ENCODE results near the gene XIRP2. TPM values are rescaled to one million over a fixed set of nuclear protein-coding genes. Genes with fewer than 3 reads are reported as not detected.
"Not testable (repeated sequence)": the region's sequence is repeated elsewhere in the genome, so short reads cannot be mapped to it uniquely, and the experiment has no call there.

The XIRP2 gene
- total RNA-seq, 2 donors from 2014 or later: 0.06 to 3.1 TPM

- WGBS: 59% methylated on average over 3 of the region's 3 CpGs
- Histone ChIP-seq H3K36me3 (no peaks in the 10 kb centered on the region), H3K4me1 (replicated peaks) (no peaks in the 10 kb centered on the region), H3K27me3 (replicated peaks; ENCODE audit: insufficient read depth) (no peaks in the 10 kb centered on the region), H3K27ac (no peak overlapping the region), H3K9me3 (no peaks in the 10 kb centered on the region), H3K4me3 (no peak overlapping the region)
- no peak for DNase-seq (ENCODE audit: low spot score)
- intact Hi-C loops (cut with DNase I): no loop called here
- TF ChIP-seq POLR2A (IDR thresholded peaks at IDR 0.05): no peak
- TF ChIP-seq, protein P1, sequence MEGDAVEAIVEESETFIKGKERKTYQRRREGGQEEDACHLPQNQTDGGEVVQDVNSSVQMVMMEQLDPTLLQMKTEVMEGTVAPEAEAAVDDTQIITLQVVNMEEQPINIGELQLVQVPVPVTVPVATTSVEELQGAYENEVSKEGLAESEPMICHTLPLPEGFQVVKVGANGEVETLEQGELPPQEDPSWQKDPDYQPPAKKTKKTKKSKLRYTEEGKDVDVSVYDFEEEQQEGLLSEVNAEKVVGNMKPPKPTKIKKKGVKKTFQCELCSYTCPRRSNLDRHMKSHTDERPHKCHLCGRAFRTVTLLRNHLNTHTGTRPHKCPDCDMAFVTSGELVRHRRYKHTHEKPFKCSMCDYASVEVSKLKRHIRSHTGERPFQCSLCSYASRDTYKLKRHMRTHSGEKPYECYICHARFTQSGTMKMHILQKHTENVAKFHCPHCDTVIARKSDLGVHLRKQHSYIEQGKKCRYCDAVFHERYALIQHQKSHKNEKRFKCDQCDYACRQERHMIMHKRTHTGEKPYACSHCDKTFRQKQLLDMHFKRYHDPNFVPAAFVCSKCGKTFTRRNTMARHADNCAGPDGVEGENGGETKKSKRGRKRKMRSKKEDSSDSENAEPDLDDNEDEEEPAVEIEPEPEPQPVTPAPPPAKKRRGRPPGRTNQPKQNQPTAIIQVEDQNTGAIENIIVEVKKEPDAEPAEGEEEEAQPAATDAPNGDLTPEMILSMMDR (IDR thresholded peaks at IDR 0.05): no peak
- no peak for TF ChIP-seq POLR2AphosphoS5 (IDR thresholded peaks at IDR 0.05)
These were observed 370.4 kb downstream of the XIRP2 start for GRCh38 chr2:167258712-167259111.

DNA sequence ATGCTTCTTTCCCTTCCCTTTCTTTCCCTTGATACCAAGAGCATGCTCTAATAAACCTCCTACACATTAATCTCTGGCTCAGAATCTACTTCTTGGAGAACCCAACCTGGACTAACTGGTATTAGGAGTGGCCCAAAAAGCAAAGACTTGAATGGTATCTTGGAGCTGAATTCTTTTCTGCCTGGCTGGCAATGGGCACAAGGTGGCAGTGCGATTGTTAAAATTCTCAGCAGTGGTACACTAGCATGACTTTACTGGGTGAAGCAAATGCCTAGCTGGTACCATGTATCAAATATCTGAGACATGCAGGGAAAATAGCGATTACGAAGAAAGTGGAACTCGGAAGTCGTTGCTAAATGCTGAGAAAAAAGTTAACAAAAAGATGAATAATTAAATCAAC is 376.1 kb downstream of the XIRP2 start:
- H3K36me3 ChIP-seq: no peaks in the 10 kb centered on the region
- DNase-seq (ENCODE audit: low spot score): no peak
- TF ChIP-seq POLR2A (IDR thresholded peaks at IDR 0.05) (no peak), POLR2AphosphoS5 (IDR thresholded peaks at IDR 0.05) (no peak)
- TF ChIP-seq, protein P1 (IDR thresholded peaks at IDR 0.05): no peak
- H3K27ac ChIP-seq: no peak overlapping the region
- H3K4me3 ChIP-seq: no peak overlapping the region
- no peaks in the 10 kb centered on the region for H3K27me3 ChIP-seq (replicated peaks; ENCODE audit: insufficient read depth)
- 85% methylated on average over 5 of the region's 5 CpGs for WGBS
- intact Hi-C loops (cut with DNase I): no loop called here
- H3K9me3 ChIP-seq: no peaks in the 10 kb centered on the region
- H3K4me1 ChIP-seq (replicated peaks): no peaks in the 10 kb centered on the region

DNA sequence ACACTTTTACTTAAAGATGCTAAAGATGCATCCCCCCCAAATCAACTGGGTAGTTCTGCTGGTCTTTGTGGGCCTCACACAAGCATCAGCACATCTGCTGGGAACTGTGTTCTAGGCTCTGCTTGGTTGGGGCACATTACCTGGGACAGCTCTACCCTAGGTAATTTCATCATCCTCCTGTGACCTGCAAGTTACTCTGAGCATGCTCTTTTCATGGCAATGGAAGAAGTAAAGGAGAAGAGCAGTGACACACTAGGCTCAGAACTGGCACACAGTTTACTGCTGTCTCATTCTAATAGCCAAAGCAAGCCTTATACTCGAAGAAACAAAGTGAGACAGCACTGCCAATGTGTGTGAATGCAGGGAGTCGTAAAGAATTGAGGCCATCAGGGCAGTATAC is 376.7 kb downstream of the XIRP2 start:
- H3K36me3 ChIP-seq: no peaks in the 10 kb centered on the region
- H3K4me3 ChIP-seq: no peak overlapping the region
- H3K9me3 ChIP-seq: no peaks in the 10 kb centered on the region
- TF ChIP-seq, protein P1 (IDR thresholded peaks at IDR 0.05): no peak
- no peak for TF ChIP-seq POLR2AphosphoS5 (IDR thresholded peaks at IDR 0.05)
- no peak for TF ChIP-seq POLR2A (IDR thresholded peaks at IDR 0.05)
- H3K27me3 ChIP-seq (replicated peaks; ENCODE audit: insufficient read depth): no peaks in the 10 kb centered on the region
- H3K4me1 ChIP-seq (replicated peaks): no peaks in the 10 kb centered on the region
- intact Hi-C loops (cut with DNase I): no loop called here
- DNase-seq (ENCODE audit: low spot score): no peak
- H3K27ac ChIP-seq: no peak overlapping the region
- 79% methylated on average over 2 of the region's 2 CpGs for WGBS

- H3K4me3 ChIP-seq: no peak overlapping the region
- no peaks in the 10 kb centered on the region for H3K36me3 ChIP-seq
- H3K9me3 ChIP-seq: no peaks in the 10 kb centered on the region
- H3K27me3 ChIP-seq (replicated peaks; ENCODE audit: insufficient read depth): no peaks in the 10 kb centered on the region
- intact Hi-C loops (cut with DNase I): no loop called here
- no peaks in the 10 kb centered on the region for H3K4me1 ChIP-seq (replicated peaks)
- no peak overlapping the region for H3K27ac ChIP-seq
- TF ChIP-seq POLR2A (IDR thresholded peaks at IDR 0.05): no peak
- TF ChIP-seq, protein P1 (IDR thresholded peaks at IDR 0.05): no peak
- no peak for TF ChIP-seq POLR2AphosphoS5 (IDR thresholded peaks at IDR 0.05)
- no peak for DNase-seq (ENCODE audit: low spot score)
- 74% methylated on average over 5 of the region's 5 CpGs for WGBS
These were observed 377.4 kb downstream of the XIRP2 start for GRCh38 chr2:167265722-167266121.

GRCh38 chr2:167268245-167268644 is 380.0 kb downstream of the XIRP2 start:
- H3K27me3 ChIP-seq (replicated peaks; ENCODE audit: insufficient read depth); H3K9me3 ChIP-seq; DNase-seq (ENCODE audit: low spot score); H3K27ac ChIP-seq; H3K36me3 ChIP-seq; H3K4me1 ChIP-seq (replicated peaks); intact Hi-C loops (cut with DNase I); H3K4me3 ChIP-seq: not testable (repeated sequence)
- 72% methylated on average over 2 of the region's 2 CpGs for WGBS

Data from prostate gland (tissue), 2 donors.